GM12892 (cell line): ENCODE data around the gene WBP4.
"Not testable (repeated sequence)": the region's sequence is repeated elsewhere in the genome, so short reads cannot be mapped to it uniquely, and the experiment has no call there.

Experiments
- DNase-seq: peaks from one replicate; pipeline ENCODE4 v3.0.0; 2011; ENCODE audit not compliant: insufficient read length
- FAIRE-seq: peaks from 2 replicates; lab custom pipeline; 2011; peaks lifted over from hg19 to GRCh38; lab: Jason Lieb, UNC
- POLR2A ChIP-seq: IDR thresholded peaks from 2 replicates; pipeline ENCODE4 v1.6.1; 2011; ENCODE audit warnings: low read depth, low read length, control low read depth
- POLR2AphosphoS5 ChIP-seq: IDR thresholded peaks from 2 replicates; pipeline ENCODE4 v1.6.1; 2011; ENCODE audit warnings: low read depth, low read length, control low read depth
- TAF1 ChIP-seq: IDR thresholded peaks from 2 replicates; pipeline ENCODE4 v1.6.1; 2011; ENCODE audit warnings: low read depth, mild to moderate bottlenecking, control low read depth, low read length, borderline replicate concordance

The WBP4 gene

GRCh38 chr13:41026788-41027187 lies 34.5 kb upstream of the WBP4 start:
- DNase-seq (no peak), FAIRE-seq (no peak)
- TF ChIP-seq POLR2AphosphoS5 (no peak), TAF1 (no peak), POLR2A (no peak)

DNA sequence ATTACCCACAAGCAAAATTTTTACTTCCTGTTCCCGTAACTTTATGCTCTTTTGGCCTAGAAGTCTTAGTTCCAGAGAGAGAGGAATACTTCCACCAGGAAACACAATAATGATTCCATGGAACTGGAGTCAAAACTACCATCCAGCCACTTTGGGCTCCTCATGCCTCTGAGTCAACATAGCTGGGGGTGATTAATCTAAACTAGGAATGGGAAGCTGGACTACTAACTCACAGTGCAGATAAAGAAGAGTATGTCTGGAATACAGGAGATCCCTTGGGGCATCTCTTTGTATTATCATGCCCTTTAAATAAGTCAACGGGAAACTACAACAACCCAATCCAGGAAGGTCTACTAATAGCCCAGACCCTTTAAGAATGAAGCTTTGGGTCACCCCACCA lies 33.3 kb upstream of the WBP4 start:
- FAIRE-seq (no peak), DNase-seq (no peak)
- TF ChIP-seq POLR2AphosphoS5 (no peak), POLR2A (no peak)

GRCh38 chr13:41029629-41030028 lies 31.7 kb upstream of the WBP4 start:
- DNase-seq: no peak
- TF ChIP-seq POLR2AphosphoS5: no peak
- TF ChIP-seq POLR2A: no peak
- TF ChIP-seq TAF1: no peak
- no peak for FAIRE-seq

- no peak for DNase-seq
- no peak for TF ChIP-seq POLR2A
- no peak for FAIRE-seq
Measured at GRCh38 chr13:41032691-41033376, 28.5 kb upstream of the WBP4 start.

DNA sequence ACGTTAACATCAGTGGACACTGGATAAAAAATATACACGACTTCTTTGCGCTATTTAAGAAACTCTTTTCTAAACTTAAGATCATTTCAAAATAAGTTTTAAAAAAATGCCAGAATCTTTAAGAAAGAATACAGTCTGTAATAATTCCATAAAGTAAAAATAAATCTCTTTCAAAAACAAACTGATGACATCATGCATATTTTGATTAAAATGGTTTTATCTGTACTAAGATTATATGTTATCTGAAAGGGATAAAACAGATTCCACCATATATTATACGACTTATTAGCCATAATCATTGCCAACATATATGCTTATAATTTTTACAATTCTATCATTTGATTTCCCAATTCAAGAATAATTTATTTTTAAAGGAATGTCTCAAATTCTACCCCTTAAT lies 26.9 kb upstream of the WBP4 start:
- TF ChIP-seq TAF1 (no peak), POLR2A (no peak), POLR2AphosphoS5 (no peak)
- no peak for DNase-seq
- FAIRE-seq: no peak

DNA sequence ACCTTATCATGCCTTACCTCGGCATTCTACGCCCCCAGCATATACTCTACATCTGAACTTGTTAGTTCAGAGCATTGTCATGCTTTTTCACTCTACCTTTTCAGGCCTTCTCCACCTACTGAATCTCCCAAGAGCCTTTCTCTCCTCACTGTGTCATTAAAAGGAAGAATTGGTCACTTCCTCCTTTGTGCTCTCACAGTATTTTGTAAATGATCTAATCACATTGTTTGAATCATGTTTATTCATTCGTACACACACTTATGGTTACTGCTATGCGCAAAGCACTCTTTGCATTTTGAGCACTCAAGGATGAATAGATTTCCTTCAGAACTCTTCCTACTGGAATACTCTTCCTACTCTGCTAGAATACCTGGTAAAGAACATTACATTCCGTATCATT lies 26.4 kb upstream of the WBP4 start:
- TF ChIP-seq POLR2A (no peak), TAF1 (no peak), POLR2AphosphoS5 (no peak)
- DNase-seq (no peak), FAIRE-seq (no peak)

GRCh38 chr13:41036557-41036956 lies 24.8 kb upstream of the WBP4 start:
- FAIRE-seq, DNase-seq: not testable (repeated sequence)

DNA sequence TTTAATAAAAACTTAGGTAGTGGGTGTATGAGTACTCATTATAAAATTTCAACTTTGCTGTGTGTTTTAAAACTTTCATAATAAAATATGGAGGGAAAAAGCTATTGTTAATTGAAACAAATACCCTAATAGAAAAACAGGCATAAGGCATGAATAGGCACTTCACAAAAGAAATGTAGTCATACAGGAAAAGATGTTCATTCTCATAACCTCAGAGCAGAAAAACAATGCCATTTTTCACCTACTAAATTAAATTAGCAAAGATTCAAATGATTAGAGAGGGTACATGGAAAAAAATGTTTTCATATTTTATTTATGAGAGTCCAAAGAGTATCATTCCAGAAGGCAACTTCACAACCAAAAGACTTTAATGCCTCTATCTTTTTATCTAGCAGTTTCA lies 21.6 kb upstream of the WBP4 start:
- no peak for FAIRE-seq
- no peak for DNase-seq
- TF ChIP-seq TAF1 (no peak), POLR2AphosphoS5 (no peak), POLR2A (no peak)

DNA sequence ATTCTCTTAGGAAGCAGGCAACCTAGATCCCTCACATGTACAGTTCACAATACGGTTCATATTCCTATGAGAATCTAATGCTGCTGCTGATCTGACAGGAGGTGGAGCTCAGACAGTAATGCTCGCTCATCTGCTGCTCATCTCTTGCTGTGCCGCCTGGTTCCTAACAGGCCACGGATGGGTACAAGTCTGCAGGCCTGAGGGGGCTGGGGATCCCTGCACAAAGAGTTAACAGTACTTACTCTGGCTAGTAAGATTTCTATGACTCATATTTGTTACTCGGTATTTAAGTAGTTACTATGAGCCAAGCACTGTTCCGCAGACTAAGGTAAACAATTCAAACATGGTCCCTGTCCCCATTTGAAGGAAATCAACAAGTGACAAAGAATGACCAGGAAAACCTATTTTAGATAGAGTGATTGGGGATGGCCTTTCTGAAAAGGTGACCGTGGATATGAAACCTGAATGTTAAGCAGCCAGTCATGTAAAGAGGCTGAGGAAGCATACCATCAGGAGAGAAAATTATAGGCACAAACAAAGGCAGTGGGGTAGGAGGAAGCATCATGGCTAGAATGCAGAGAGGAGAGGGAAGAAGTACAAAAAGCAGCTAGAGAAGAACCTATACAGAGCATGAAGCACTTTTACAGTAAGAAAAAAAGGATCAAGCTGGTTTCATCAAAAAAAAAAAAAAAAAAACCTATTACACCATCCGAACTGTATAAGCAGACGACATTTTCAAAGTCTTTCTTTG lies 20.6 kb upstream of the WBP4 start:
- TF ChIP-seq POLR2A (no peak), POLR2AphosphoS5 (no peak), TAF1 (no peak)
- FAIRE-seq (no peak), DNase-seq (no peak)

GRCh38 chr13:41042419-41042818 lies 18.9 kb upstream of the WBP4 start:
- DNase-seq, FAIRE-seq: not testable (repeated sequence)

GRCh38 chr13:41048640-41049039 lies 12.7 kb upstream of the WBP4 start:
- FAIRE-seq (no peak), DNase-seq (no peak)
- TF ChIP-seq POLR2A (no peak), POLR2AphosphoS5 (no peak), TAF1 (no peak)

DNA sequence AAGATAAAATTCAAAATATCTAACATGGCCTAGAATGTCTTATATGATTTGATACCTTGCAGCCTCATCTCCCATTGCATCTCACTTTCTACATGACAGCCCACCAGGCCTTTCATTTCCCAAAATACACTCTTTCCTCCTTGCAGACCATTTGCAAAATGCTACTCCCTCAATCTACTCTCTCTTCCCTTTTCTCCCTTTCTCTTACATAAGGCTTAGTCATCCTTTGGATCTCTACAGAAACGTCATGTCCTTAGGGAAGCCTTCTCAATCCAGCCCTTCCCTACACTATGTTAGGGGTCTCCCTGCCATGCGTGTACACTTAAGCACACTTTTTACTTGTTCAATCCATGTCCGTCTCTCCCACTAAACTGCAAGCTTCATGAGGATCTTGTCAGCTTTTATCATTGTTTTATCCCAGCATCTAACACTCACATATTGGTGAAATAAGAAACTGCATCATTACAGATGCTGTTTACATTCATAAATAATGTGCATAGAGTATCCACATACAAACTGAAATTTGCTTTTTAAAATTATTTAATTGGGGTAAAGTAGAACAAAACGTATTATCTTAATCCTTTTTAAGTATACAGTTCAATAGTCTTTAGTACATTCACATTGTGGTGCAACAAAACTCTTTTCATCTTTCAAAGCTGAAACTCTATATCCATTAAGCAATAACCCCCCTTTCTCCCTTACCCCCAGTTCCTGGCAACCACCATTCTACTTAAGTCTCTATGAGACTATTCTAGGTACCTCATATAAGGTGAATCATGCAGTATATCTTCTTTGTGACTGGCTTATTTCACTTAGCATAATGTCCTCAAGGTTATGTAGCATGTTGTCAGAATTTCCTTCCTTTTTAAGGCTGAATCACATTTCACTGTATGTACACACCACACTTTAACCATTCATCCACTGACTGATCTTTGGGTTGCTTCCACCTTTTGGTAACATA lies 11.5 kb upstream of the WBP4 start:
- FAIRE-seq (no peak), DNase-seq (no peak)
- TF ChIP-seq POLR2A (no peak), POLR2AphosphoS5 (no peak), TAF1 (no peak)

DNA sequence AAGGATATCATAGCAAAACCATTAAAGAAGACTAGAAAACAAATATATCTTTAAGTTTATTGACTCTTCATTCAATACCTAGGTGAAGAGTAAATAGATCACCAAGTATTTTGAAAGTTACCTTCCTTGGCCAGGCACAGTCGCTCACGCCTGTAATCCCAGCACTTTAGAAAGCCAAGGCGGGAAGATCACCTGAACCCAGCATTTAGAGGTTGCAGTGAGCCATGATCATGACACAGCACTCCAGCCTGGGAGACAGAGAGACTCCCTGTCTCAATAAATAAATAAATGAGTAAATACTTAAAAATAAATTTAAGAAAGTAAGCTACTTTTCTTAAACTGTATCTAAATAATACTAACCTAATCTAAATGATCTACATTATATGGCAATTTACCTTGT lies 8.9 kb upstream of the WBP4 start:
- FAIRE-seq: no peak

More for the DNA sequence above, 8.9 kb upstream of the WBP4 start:
- DNase-seq: no peak
- TF ChIP-seq POLR2AphosphoS5: no peak
- TF ChIP-seq POLR2A: no peak
- no peak for TF ChIP-seq TAF1
